GM19193 (cell line): ENCODE data around the gene ZNF143.

Experiments
- POLR2A ChIP-seq: IDR thresholded peaks from 4 replicates; pipeline ENCODE4 v1.6.1; 2011; ENCODE audit not compliant: insufficient read depth, insufficient read length; ENCODE audit errors: extremely low read depth

Gene ZNF143

GRCh38 chr11:9575260-9576240 is 114.7 kb downstream of the ZNF143 start:
- no peak for TF ChIP-seq POLR2A

DNA sequence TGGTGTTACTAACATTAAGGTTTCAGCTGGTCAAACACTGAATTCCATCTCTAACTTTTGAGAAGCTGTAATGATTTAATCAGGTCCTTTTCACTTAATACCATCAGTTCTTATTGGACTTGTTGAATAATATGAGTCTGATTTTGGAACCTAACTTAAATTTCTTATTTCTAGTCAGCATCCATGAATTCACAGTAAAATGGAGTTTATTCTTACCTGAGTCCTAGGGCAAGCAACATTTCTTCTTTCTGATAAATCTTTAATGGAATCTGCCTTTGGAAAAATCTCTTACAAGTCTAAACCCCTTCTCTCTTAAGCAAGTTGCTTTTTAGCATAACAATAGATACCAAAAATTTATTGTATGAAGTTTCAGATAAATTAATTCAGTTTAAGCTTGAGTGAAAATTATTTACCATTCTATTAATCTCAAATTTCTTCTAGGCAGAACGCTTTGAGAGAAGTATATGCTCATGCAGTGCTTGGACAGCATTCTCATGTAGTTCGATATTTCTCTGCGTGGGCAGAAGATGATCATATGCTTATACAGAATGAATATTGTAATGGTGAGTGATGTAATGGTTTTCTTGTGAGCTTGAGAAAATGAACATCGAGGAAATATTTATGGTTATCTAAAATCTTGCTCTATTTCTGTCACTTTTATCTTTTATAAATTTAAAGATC is 116.0 kb downstream of the ZNF143 start:
- TF ChIP-seq POLR2A, result no peak

DNA sequence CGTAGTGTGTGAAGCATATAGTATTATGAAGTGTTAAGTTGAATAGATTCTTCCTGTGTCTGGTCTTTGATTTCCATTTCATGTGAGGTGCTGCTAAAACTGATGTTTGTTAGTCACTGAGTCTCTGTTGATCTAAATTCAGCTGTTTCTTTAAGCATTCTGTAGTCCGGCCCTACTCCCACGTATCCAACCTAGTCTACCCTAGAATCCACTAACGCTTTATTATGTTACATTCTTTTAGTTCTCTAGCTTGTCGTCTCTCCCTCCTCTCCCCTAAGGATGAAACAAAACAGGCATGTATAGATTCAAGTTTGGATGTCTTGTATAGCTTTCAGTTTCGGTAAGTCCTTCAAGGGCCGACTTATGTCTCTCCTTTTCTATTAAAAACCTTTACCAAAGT is 116.7 kb downstream of the ZNF143 start:
- no peak for TF ChIP-seq POLR2A
